ENCODE measurements around the gene RAB40C.

The RAB40C gene

DNA sequence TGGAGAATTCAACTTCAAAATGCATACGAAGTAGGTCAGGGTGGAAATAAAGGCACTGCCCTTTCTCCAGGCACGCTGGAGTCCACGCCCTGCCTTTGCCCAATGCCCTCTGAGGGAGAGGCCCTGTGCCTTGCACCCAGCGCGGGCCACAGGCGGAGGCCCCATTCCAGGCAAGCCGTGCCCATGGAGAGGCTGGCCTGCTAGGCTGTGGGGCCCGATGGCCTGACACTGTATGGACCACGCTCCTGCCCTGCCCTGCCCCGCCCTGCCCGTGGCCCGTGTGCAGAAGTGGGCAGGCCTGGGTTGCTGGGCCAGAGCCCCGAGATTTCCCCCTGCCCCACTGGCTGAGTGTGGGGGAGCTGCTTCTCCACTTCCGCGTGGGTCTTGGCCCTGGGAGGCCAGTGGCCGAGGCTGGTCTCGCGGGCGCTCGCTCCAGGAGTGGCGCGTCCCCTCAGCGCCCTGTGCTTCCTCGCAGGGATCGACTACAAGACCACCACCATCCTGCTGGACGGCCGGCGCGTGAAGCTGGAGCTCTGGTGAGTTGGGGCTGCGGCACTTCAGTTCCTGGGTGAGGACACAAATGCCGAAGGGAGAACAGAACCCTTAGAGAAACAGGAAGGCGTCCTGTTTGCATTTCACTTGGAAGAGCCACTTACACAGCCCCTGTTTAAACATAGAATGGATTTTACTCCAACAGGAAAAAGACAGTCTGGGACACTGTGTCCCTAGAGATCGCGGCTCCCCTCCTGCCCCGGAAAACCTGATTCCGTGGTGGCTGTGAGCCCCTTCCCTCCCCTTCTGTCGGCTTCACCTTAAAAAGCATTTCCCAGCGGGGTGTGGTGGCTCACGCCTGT lies 27.1 kb downstream of the RAB40C start:
- DNase-seq (ENCODE audit: low read depth), result no peak

DNA sequence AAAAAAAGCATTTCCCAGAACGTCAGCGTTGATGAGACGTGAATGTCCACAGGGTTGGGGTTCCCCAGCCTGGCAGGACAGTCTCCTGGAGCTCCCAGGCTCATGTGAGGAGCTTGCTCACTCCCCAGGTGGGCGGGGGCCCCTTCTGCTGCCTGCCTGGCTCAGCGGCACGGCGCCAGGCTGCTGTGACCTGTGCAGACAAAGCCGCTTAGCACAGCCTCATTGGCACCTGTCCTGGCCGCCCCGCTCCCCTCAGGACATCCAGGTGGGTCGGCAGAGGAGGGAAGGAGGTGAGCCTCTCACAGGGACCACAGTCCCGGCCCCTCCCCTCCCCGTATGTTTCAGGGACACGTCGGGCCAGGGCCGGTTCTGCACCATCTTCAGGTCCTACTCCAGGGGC lies 28.0 kb downstream of the RAB40C start:
- no peak for DNase-seq (ENCODE audit: low read depth)

DNA sequence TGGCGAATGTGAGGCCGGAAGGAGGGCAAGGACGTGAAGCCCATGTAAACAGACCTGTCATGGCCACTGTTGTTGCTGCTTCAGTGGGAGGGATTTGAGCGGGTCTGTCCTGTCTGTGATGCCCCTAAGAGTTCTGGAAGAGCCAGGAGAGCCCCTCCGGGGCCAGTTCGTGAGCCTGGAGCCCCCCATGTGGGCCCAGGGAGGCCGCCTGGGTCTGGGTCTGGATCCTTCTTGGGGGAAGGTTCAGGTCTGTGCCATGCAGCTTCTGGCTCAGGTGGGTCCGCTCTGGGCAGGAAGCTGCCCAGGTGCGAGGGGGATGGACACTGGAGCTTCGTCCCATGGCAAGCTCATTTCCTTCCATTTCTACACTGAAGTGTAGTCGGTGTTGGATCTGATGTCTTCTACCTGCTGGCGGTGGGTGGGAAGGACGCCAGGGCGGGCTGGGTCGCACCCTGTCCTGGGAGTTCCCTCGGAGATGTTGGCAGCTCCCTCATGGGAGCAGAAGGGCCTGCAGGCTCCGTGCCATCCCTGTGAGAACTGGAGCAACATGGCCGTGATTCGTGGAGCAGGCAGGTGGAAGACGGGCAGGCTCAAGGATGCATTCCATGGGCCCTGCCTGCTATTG lies 29.7 kb downstream of the RAB40C start:
- no peak for DNase-seq (ENCODE audit: low read depth)

DNA sequence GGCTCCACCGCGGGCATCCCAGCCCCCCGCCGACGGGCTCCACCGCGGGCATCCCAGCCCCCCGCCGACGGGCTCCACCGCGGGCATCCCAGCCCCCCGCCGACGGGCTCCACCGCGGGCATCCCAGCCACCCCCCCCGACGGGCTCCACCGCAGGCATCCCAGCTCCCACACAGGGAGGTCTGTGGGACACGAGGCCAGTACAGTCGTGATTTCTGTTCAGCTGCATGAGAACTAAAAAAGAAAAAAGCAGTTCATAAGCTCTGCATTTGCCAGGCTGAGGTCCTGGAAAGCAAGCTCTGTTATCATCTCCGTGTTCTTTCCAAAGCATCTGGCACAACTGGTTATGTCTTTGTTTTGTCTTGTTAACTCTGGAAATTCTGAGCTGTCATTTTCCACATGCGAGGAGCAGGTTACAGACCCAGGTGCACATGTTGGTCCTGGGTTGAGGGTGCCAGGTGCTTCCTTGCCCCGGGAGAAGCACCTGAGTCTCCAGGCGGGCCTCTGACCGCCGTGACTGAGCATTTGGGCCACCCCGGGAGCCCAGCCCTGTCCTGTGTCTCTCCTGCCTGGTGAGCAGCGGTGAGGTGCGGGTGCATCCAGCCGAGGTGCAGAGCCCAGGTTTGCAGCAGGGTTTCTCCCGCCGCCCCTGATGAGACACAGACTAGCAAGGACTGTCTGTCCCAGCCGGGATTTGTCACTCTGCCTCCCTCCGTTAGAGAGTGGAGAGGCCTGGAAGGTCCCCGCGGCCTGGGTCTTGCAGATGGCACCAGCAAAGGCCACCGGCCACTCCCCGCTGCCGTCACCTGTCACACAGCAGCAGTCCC lies 31.0 kb downstream of the RAB40C start:
- no peak for DNase-seq (ENCODE audit: low read depth)

DNA sequence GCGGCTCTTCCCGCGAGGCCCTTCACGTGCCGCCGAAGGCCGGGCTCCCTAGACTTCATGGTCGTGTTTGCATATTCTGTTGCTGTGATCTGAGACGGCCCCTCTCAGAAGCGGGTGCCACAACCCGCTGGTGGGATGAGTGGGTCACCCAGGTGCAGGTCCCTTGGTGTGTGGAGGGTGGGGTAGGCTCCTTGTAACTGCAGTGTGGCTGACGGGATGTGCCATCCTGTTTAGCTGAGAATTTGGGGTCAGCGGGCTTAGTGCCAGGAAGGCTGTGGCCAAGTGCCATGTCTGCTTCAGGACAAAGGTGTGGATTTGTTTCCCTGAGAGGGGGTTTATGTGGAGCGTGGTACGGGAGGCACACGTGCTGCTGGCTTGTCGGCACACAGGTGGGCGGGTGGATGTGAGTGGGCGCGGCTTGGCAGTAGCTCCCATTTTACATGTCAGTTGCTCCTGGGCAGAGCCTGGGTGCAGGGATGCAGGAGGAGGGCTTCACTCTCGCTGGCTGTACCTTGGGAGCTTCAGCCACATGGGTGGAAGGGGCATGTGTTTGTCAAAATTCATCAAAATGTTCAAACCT lies 31.8 kb downstream of the RAB40C start:
- no peak for DNase-seq (ENCODE audit: low read depth)

DNA sequence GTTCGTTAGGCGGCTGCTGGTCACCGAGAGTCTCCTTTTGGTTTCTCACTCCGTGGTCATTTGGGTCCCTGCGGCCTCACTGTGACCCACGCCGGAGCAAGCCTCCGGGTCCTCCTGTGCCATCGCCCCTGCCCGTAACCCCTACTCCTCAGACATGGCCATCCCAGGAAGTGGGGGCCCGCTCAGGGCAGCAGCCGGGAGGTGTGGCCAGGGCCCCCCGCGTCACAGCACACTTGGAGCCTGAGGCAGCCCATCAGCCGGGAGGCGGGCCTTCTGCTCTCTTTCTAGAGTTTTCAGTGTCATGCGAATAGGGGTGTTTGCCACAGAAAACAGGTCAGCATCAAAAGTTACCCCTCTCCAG lies 33.0 kb downstream of the RAB40C start:
- DNase-seq (ENCODE audit: low read depth), result no peak

DNA sequence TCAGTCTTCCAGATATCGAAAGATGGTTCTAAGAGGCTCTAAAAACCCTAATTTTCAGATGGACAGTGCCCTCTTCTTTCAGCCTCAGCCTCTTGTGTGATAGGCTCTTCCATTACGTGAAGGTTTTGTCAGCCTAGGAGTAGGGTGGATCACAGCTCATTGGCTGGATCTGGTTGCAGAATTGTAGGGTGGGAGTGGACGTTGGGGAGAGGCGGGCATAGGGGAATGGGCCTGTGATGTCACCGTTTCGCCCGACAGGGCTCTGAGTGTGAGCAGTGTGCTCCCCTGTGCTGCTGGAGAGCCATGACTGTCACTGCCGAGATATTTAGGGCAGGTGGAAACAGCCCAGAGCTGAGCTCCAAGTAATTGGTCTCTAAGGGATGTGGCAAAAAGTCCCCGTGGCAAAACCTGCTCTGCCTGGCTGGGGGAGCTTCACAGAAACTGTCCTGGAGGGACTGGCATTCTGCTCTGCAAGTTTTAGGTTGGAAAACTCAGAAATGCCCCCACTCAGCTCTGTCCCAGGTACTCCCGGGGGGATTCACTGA lies 34.7 kb downstream of the RAB40C start:
- DNase-seq (ENCODE audit: low read depth), result no peak

DNA sequence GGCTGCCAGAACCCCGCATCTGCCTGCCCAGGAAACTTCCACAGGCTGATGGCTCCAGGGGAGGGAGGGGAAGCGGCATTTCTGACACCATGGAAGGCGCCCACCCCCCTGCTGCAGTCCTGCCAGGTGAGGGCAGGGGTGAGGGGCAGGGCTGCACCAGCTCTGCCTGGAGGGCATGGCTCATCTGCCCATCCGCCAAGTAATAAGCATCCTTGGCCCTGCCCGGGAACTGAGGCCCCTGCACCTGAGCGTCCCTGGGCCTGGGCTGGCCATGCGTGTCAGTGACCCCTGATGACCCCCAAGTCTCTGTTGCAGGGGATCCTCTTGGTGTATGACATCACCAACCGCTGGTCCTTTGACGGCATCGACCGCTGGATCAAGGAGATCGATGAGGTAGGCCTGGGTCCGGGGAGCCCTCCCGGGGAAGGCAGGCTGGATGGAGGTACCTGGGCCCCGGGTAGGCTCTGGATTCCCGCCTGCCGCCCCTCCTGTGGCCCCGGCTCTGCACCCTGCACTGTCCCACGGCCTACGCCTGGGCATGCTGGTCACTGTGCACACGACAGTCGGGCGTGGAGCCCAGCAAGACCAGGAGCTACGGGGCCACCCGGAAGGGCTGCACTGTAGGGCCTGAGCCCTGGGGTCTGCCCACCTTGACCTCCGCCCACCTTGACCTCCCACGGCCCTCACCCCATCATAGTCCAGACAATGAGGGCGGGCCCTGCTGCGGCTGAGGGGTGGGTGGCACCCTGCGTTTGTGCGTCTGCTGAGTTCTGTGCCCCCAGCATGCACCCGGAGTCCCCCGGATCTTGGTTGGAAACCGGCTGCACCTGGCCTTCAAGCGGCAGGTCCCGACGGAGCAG lies 35.5 kb downstream of the RAB40C start:
- no peak for DNase-seq (ENCODE audit: low read depth)

DNA sequence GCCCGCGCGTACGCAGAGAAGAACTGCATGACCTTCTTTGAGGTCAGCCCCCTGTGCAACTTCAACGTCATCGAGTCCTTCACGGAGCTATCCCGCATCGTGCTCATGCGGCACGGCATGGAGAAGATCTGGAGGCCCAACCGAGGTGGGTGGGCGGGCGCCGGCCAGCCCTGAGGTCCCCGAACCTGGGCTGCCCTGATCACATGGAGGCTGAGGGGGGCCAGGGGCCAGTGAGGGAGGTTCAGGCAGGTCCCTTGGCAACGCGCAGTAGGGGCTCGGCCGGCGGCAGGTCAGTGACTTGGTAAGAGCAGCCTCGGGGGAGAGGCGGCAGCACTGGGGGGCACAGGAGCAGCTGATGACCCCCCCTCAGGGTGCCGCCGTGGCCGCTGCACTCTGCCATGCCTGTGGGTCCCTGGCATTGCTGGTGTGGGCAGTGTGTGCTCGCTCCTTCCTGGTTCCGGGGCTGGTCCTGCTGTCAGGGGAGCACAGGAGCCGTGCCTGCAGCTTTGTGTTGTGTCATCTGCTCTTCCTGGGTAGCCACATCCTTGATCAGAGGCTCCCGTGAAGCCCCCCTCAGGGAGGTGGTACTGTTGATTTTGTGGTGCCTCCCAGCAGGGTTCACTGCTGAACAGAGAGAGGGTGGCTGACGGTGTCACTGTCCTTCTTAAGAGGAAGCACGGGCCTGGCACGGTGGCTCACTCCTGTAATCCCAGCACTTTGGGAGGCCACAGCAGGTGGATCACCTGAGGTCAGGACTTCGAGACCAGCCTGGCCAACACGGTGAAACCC lies 36.3 kb downstream of the RAB40C start:
- no peak for DNase-seq (ENCODE audit: low read depth)

DNA sequence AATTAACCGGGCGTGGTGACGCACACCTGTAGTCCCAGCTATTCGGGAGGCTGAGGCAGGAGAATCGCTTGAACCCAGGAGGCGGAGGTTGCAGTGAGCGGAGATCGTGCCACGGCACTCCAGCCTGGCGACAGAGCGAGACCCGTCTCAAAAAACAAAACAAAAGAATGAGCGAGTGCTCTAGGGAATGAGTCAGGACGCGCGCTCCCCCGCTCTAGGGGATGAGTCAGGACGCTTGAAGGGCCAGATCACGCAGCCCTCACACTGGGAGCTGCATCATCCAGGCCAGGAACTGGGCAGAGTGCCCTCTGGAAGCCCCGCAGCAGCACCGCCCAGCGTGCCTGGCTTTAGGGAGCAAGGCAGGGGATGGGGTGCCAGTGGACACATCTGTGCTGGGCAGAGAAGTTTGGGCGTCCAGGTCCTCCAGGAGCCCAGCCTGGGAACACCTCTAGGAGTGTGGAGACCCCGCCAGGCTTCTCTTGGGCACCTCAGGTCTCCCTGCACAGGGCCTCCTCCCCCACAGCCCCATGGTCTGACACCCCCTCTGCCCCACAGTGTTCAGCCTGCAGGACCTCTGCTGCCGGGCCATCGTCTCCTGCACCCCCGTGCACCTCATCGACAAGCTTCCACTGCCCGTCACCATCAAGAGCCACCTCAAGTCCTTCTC lies 37.1 kb downstream of the RAB40C start:
- no peak for DNase-seq (ENCODE audit: low read depth)

DNA sequence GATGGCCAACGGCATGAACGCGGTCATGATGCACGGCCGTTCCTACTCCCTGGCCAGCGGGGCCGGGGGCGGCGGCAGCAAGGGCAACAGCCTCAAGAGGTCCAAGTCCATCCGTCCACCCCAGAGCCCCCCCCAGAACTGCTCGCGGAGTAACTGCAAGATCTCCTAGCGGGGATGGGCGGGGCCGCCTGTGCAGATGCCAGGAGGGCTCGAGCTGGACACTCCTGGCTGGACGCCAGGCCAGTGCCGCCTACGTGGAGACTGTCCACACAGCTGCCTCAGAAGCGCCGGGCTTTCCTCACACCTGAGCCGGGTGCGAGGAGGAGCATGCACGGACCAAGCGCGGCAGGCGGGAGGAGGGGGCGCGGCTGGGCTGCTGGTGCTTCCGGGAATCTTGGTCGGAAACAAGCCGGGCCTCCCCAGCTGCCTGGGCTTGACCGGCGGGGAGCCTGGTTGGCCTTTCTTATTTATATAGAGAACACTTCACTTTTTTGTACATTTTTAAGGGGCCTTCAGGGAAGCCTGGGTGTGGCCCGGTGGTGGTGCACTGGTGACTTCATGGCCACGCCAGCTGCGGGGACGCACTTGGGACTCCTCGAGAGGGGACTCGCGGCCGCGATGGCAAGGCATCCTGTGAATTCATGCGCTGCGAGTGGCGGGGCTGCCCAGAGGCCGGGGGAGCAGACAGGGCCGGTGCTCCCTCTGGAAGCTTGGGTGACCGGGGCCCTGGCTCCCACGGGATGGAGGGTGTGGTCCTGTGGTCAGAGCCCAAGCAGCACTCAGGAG lies 37.8 kb downstream of the RAB40C start:
- DNase-seq (ENCODE audit: low read depth), result no peak

DNA sequence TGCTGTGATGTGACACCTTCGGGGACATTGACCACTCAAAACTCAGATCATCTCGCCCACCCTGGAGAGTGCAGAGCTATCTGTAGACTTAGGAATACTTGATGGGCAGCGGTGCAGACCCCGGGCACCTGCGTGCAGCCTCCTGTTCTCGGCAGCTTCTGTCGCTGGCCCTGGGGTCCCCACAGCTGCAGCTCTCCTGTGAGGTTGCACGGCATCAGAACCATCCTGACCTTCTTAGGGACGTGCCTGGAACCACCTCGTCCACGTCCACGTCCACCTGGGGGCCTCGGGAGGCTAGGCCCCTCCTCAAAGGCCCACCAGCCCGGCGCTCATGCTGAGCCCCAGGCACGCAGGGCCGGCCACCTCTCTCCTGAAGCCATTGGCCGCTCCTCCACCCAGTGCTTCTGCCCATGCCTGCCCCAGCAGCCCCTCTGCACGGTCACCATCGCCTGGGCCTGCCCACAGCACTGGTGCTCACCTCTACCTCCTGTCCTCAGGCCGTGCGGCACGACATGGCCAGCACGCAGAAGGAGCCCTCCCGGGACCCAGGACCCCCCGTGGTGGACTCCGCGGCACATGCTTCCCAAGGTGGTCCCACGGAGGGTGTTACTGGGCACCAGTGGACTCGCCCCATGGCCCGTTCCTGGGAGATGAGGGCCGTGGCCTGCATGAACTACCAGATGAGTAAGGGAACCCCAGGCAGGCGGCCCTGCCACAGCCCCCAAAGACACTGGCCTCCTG lies 38.6 kb downstream of the RAB40C start:
- DNase-seq (ENCODE audit: low read depth), result no peak

DNA sequence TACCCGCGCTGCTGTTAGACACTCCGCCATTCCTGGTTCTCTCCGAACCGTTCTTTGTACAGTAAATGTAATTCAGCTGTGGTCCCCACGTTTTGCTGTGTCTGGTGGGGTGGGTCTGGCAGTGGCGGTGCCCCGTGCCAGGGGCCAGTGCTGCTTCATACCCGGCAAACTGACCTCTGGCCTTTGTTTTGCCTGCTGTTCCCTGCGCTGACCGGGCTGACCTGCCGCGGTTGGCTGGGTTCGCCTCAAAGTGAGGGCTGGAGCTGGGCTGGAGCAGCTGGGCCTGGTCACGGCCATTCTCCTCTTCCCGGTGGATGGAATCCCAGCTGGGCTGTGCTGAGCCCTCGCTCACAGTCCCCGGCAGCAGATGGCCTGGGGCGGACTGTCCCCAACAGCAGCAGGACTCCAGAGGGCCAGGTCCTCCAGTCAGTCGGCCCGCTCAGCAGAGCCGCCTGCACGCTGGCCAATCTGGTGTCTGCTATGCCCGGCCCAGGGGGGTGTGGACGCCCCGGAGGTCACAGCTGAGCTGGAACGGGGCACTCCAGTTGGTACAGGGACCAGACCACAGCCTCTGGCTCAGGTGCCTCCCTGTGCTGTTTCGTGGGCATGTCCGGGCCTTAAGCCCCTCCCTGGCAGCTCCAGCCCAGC lies 39.4 kb downstream of the RAB40C start:
- DNase-seq (ENCODE audit: low read depth), result no peak

DNA sequence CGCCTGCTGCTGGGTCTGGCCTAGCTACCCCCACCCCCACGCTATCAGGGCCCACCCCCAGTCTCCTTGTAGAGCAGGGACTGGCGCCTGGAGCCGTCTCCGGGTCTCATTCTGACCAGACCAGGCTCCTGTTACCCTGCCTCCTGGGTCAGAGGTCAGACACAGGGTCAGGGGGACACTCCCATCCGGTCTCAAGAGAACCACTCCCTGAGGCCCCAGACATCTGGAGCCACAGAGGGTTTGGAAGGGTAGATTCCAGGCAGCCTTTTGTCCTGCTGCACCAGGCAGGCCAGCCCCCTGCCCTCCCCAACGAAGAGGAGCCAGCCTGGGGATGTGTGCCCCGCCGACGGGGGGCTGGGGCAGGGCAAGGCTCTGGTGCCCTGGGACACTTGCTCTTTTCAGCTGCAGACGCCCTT lies 40.0 kb downstream of the RAB40C start:
- no peak for DNase-seq (ENCODE audit: low read depth)

DNA sequence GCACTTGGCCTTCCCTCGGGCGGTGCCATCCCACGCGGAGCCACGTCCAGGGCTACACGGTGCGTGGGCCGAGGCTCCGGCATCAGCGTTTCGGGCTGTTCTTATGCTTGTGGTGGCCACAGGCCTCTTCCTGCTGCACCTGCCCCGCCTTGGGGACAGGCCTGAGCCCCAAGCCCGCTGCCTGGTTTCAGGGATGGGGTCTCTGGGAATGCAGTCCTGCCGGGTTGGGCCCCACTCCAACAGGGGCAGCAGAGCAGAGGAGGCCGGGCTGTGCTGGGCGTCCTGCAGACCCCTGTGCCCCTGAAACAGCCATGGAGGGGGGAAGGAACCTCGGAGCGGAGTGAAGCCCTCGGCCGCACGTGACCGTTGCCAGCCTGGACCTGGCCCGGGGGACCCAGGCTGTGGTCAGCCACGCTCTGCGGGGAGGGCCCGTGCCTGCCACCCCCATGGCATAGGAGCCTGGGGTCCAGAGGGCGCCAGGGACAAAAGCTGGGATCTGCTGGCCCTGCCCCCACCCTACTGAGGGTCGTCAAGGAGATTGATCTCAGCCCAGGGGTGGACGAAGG lies 40.5 kb downstream of the RAB40C start:
- DNase-seq (ENCODE audit: low read depth), result no peak

DNA sequence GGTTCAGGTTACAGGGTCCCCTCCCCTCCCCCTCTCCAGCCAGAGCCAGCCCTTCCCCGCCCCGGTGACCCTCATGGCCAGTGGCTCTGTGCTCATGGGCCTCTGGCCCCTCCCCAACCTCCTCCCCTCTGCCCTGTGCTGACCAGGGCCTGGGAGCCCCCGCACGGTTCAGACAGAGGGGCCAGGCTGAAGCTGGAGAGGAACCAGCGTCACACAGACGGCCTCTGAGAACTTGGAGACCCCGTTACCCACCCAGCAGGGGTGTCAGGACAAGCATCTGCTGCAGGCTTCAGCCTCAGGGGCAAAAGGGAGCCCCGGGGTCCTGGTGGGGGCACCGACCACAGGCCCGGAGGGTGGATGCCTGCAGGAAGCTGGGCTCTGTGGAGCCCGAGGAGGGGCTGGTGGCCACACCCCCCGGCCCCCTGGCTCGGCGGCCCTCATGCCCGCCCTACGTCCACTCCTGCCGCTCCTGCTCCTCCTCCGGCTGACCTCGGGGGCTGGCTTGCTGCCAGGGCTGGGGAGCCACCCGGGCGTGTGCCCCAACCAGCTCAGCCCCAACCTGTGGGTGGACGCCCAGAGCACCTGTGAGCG lies 41.0 kb downstream of the RAB40C start, which contains the start of gene WFIKKN1:
Gene WFIKKN1 (plus strand): TSS at position 171 of the 591 bp plus-strand sequence. CDS start 269 bp downstream, at position 440.
- DNase-seq (ENCODE audit: low read depth), result no peak

DNA sequence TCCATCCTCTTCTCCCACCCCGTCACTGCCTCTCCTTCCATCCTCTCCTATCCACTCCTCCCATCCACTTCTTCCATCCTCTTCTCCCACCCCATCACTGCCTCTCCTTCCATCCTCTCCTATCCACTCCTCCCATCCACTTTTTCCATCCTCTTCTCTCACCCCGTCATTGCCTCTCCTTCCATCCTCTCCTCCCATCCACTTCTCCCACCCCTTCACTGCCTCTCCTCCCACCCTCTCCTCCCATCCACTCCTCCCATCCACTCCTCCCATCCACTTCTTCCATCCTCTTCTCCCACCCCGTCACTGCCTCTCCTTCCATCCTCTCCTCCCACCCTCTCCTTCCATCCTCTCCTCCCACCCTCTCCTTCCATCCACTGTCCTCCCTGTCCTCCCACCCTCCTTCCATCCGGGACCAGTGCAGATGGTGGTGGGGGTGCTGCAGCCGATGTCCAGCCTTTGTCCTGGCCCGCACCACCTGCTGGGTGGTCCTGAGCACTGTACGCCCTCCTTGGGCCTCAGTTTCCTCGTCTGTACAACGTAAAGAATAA lies 42.0 kb downstream of the RAB40C start:
- DNase-seq (ENCODE audit: low read depth), result no peak
